GM12878 (cell line): ENCODE results near the gene DDX54. TPM values are rescaled to one million over a fixed set of nuclear protein-coding genes. Genes with fewer than 3 reads are reported as not detected.

Source experiments
- ATAC-seq: fragments of 200-7000 bp; cut with Tn5 transposase; 3 replicates; pipeline ENCODE4 v1.9.1; 2020; ENCODE audit warnings: mild to moderate bottlenecking, moderate library complexity
- BruUV-seq: library from RNA; stranded (reverse); fragments of 400-500 nt; replicated peaks from 2 replicates; lab custom pipeline; 2021; lab: Mats Ljungman, UMichigan
- CTCF ChIA-PET: fragments of 300-600 bp; sonication (Branson Sonifier 250); formaldehyde crosslinking; extraction: SDS; loops from one replicate; lab custom pipeline; 2021; ENCODE audit warnings: inconsistent platforms; lab: Yijun Ruan, JAX
- POLR2A ChIA-PET: fragments of 350-600 bp; formaldehyde crosslinking; extraction: SDS; loops from one replicate; lab custom pipeline; 2021; ENCODE audit warnings: inconsistent platforms; lab: Charles Lee
- RAD21 ChIA-PET: fragments of 300-600 bp; sonication (Branson Sonifier 250); formaldehyde crosslinking; loops from one replicate; lab custom pipeline; 2023; ENCODE audit warnings: antibody characterized with exemption; ENCODE audit not compliant: unreplicated experiment; lab: Charles Lee
- SMC1A ChIA-PET: fragments of 300-600 bp; sonication (Branson Sonifier 250); formaldehyde crosslinking; loops from one replicate; lab custom pipeline; 2023; ENCODE audit not compliant: unreplicated experiment, uncharacterized antibody; lab: Charles Lee
- DNase-seq: peaks from one replicate; pipeline ENCODE4 v3.0.0-alpha.2; 2011; ENCODE audit warnings: low read depth, low spot score
- FAIRE-seq: peaks from 3 replicates; lab custom pipeline; 2011; peaks lifted over from hg19 to GRCh38; lab: Jason Lieb, UNC
- H2AFZ ChIP-seq: 2 replicates; pipeline ENCODE4 v1.6.0; 2011; ENCODE audit warnings: low read depth, low read length, control low read depth; ENCODE audit not compliant: control insufficient read depth
- H3K27ac ChIP-seq: 2 replicates; pipeline ENCODE4 v1.5.1; 2011; ENCODE audit warnings: control low read depth; ENCODE audit not compliant: control insufficient read depth, insufficient read depth
- H3K27me3 ChIP-seq, 2 experiments: replicated peaks in 1 of 2; 2 replicates each; pipeline versions ENCODE4 v1.6.0 to v1.6.1; 2011; ENCODE audit warnings: low read length in 1 of 2; ENCODE audit not compliant: control insufficient read depth in 2 of 2, insufficient read depth in 2 of 2
- H3K36me3 ChIP-seq, 2 experiments: 2 replicates each; pipeline ENCODE4 v1.5.1; 2011; ENCODE audit warnings: low read length in 1 of 2; ENCODE audit not compliant: control insufficient read depth in 2 of 2, insufficient read depth in 2 of 2
- H3K4me1 ChIP-seq: 2 replicates; pipeline ENCODE4 v1.6.1; 2011; ENCODE audit warnings: mild to moderate bottlenecking, low read length, moderate library complexity, mixed read lengths; ENCODE audit not compliant: control insufficient read depth, insufficient read depth
- H3K4me2 ChIP-seq: 2 replicates; pipeline ENCODE4 v1.6.0; 2011; ENCODE audit warnings: control low read depth; ENCODE audit not compliant: control insufficient read depth, insufficient read depth
- H3K4me3 ChIP-seq: fragments of 200-600 bp; sonication (generic); 2 replicates; pipeline ENCODE4 v1.5.1; 2016
- H3K79me2 ChIP-seq: 2 replicates; pipeline ENCODE4 v1.6.0; 2011; ENCODE audit warnings: low read length; ENCODE audit not compliant: control insufficient read depth, insufficient read depth
- H3K9ac ChIP-seq: 2 replicates; pipeline ENCODE4 v1.8.0; 2011; ENCODE audit warnings: low read length, control low read depth, mixed read lengths; ENCODE audit not compliant: control insufficient read depth, insufficient read depth
- H3K9me3 ChIP-seq: replicated peaks from 3 replicates; pipeline ENCODE4 v1.5.1; 2011; ENCODE audit warnings: mild to moderate bottlenecking, low read length; ENCODE audit not compliant: control insufficient read depth, insufficient read depth
- H4K20me1 ChIP-seq: 2 replicates; pipeline ENCODE4 v1.6.0; 2011; ENCODE audit not compliant: control insufficient read depth, insufficient read depth
- CEBPZ ChIP-seq: fragments of 150-350 bp; IDR thresholded peaks from 2 replicates; pipeline ENCODE4 v1.6.1; 2016; ENCODE audit warnings: low read depth, low read length
- ETV6 ChIP-seq, 2 experiments: fragments of 450-650 bp in 1 of 2; IDR thresholded peaks in 1 of 2; conservative IDR thresholded peaks in 1 of 2; 2 replicates each; pipeline ENCODE4 v1.6.1; 2014; ENCODE audit warnings: antibody characterized with exemption in 1 of 2, borderline replicate concordance in 1 of 2, low read depth in 1 of 2, mild to moderate bottlenecking in 1 of 2, moderate library complexity in 1 of 2
- IRF3 ChIP-seq: fragments of 450-650 bp; IDR thresholded peaks from 2 replicates; pipeline ENCODE4 v1.6.1; 2014; ENCODE audit warnings: mild to moderate bottlenecking
- MLLT1 ChIP-seq: fragments of 450-650 bp; IDR thresholded peaks from 2 replicates; pipeline ENCODE4 v1.6.1; 2016; ENCODE audit warnings: mild to moderate bottlenecking
- RAD51 ChIP-seq: fragments of 450-650 bp; IDR thresholded peaks from 2 replicates; pipeline ENCODE4 v1.6.1; 2016; ENCODE audit warnings: moderate library complexity, mild to moderate bottlenecking, inconsistent platforms
- SKIL ChIP-seq: fragments of 450-650 bp; IDR thresholded peaks from 2 replicates; pipeline ENCODE4 v1.6.1; 2017; ENCODE audit warnings: mild to moderate bottlenecking, low read depth, inconsistent platforms; ENCODE audit not compliant: poor library complexity, severe bottlenecking
- WGBS: methylation state at CpG from one replicate; pipeline ENCODE4 v1.1.6; 2016; ENCODE audit warnings: low lambda C conversion rate; ENCODE audit not compliant: insufficient replicate concordance, insufficient coverage; ENCODE audit errors: missing lambda C conversion rate; 5-methylcytosine and 5-hydroxymethylcytosine counted together
- in situ Hi-C: fragments of 300-500 bp; cut with MboI; formaldehyde crosslinking; loops from 9 replicates; pipeline ENCODE4 v1.14.3; 2018; ENCODE audit warnings: mixed read lengths
- intact Hi-C: fragments of 100-400 bp; cut with micrococcal nuclease; formaldehyde crosslinking; loops from one replicate; pipeline ENCODE4 v1.14.2; 2022; ENCODE audit not compliant: unreplicated experiment
- polyA plus RNA-seq, 11 experiments: library from polyadenylated mRNA; depleted of rRNA in 4 of 11; unstranded in 6 of 11; stranded (reverse) in 5 of 11; fragments of >200 nt; fragmentation: Nextera tagmentation in 4 of 11; fragmentation: Illumina TruSeq in 1 of 11; extraction: Ambion mirVana in 4 of 11; extraction: Trizol in 1 of 11; gene quantifications; 1 replicate in 1 of 11; 2 replicates in 10 of 11; pipeline versions ENCODE4 v1.2.1 to v1.2.3, GENCODE V29; 2011 to 2016; ENCODE audit warnings: inconsistent platforms in 2 of 11, missing spikeins in 2 of 11, low read depth in 1 of 11
- total RNA-seq, 4 experiments: library from RNA; depleted of rRNA in 3 of 4; stranded (reverse); fragments of >200 nt in 3 of 4; fragmentation: Illumina TruSeq in 1 of 4; extraction: Trizol in 1 of 4; gene quantifications; 2 replicates each; pipeline versions ENCODE4 v1.2.1 to v1.2.3, GENCODE V29; 2013 to 2021

DDX54 gene
- total and polyA plus RNA-seq, 10 of the 15 experiments (the other 5 are each of a cell fraction or from before 2014, with no cell fraction given), result 1.9 to 115 (median 56.3) TPM

DNA sequence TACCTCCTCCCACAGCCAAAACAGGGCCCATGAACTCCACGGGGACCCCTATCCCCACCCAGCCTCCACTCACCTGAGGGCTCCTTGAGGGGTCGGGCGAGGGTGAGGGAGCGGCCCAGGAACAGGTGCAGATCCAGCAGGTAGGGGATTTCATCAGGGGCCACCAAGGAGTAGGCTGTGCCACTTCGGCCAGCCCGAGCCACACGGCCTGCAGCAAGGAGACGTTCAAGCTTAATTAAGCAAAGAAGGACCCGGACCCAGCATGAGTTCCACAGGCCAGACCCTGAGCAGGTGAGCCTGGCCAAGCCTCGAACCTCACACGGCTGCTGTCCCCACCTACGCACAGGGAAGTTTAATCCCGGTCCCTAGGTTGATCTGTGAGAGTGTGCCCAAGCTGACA is 15.6 kb downstream of the DDX54 start:
- Histone ChIP-seq H3K9ac (no peak overlapping the region), H2AFZ (no peak overlapping the region), H3K4me2 (no peak overlapping the region), H3K9me3 (no peaks in the 10 kb centered on the region), H3K27ac (no peak overlapping the region), H3K4me3 (no peak overlapping the region), H4K20me1 (no peaks in the 10 kb centered on the region), H3K27me3 (no peaks in the 10 kb centered on the region), H3K36me3 (peaks cover 32 to 33% of the 10 kb centered on the region in 2 experiments), H3K4me1 (peaks cover 19% of the 10 kb centered on the region), H3K79me2 (no peaks in the 10 kb centered on the region)
- intact Hi-C loops, result loop anchor here (5.0 kb wide), 2 partner anchors 177 to 267 kb away; no protein-coding TSS in a partner anchor
- ChIA-PET SMC1A (interaction anchor here (1.9 to 2.2 kb wide), 2 partner anchors 16 to 35 kb away, joined by 5 read pairs; partner anchors contain the start of genes DDX54 and RITA1), CTCF (interaction anchor here (0.8 to 5.9 kb wide), 4 partner anchors 31 to 177 kb away, joined by 3 to 102 read pairs (median 6); no protein-coding TSS in a partner anchor), RAD21 (interaction anchor here (1.5 kb wide), 1 partner anchor 16 kb away, joined by 4 read pairs; no protein-coding TSS in a partner anchor), POLR2A (no interaction called here)
- FAIRE-seq (no peak), DNase-seq (no peak), ATAC-seq (no peak)
- TF ChIP-seq CEBPZ, result no peak
- no peak for TF ChIP-seq IRF3
- no peak for TF ChIP-seq MLLT1
- no peak for TF ChIP-seq ETV6 (conservative IDR thresholded peaks at IDR 0.05 in 1 of 2, IDR thresholded peaks at IDR 0.05 in 1 of 2; ENCODE audit: borderline replicate concordance in 1 of 2, low read depth in 1 of 2)
- no peak for TF ChIP-seq SKIL
- TF ChIP-seq RAD51, result no peak
- WGBS, result 91% methylated on average over 13 of the region's 13 CpGs
- in situ Hi-C loops, result no loop called here
- no TSS peak for BruUV-seq
